Measurements from ENCODE around the gene PRKCD. TPM values are rescaled to one million over a fixed set of nuclear protein-coding genes. Genes with fewer than 3 reads are reported as not detected.

PRKCD gene
- total RNA-seq, 2 donors from 2014 or later = 20.4 to 21.8 TPM

GRCh38 chr3:53167418-53168174 is 6.6 kb downstream of the PRKCD start:
- Mint-ChIP-seq H3K27ac (no peak overlapping the region), H3K36me3 (ENCODE audit: low read depth) (peaks cover 9% of the 10 kb centered on the region), H3K4me3 (no peak overlapping the region), H3K9me3 (no peaks in the 10 kb centered on the region), H3K27me3 (no peaks in the 10 kb centered on the region), H3K4me1 (peaks cover 42% of the 10 kb centered on the region)
- no peak for ATAC-seq (replicated peaks)

GRCh38 chr3:53168175-53168923 is 7.3 kb downstream of the PRKCD start:
- no peaks in the 10 kb centered on the region for H3K27me3 Mint-ChIP-seq
- H3K4me1 Mint-ChIP-seq = peaks cover 35% of the 10 kb centered on the region
- no peak overlapping the region for H3K27ac Mint-ChIP-seq
- no peaks in the 10 kb centered on the region for H3K9me3 Mint-ChIP-seq
- no peak for ATAC-seq (replicated peaks)
- peaks cover 16% of the 10 kb centered on the region for H3K36me3 Mint-ChIP-seq (ENCODE audit: low read depth)
- no peak overlapping the region for H3K4me3 Mint-ChIP-seq

- Mint-ChIP-seq H3K4me3 (no peak overlapping the region), H3K9me3 (no peaks in the 10 kb centered on the region), H3K36me3 (ENCODE audit: low read depth) (peaks cover 23% of the 10 kb centered on the region), H3K27ac (no peak overlapping the region), H3K4me1 (peaks cover 37% of the 10 kb centered on the region), H3K27me3 (no peaks in the 10 kb centered on the region)
- ATAC-seq (replicated peaks) = no peak
Measured at GRCh38 chr3:53169045-53169831, 8.2 kb downstream of the PRKCD start.

GRCh38 chr3:53169832-53170324 is 8.9 kb downstream of the PRKCD start:
- Mint-ChIP-seq H3K9me3 (no peaks in the 10 kb centered on the region), H3K36me3 (ENCODE audit: low read depth) (peaks cover 23% of the 10 kb centered on the region), H3K4me1 (peaks cover 37% of the 10 kb centered on the region), H3K27me3 (no peaks in the 10 kb centered on the region), H3K27ac (no peak overlapping the region), H3K4me3 (no peak overlapping the region)
- no peak for ATAC-seq (replicated peaks)

- no peaks in the 10 kb centered on the region for H3K27me3 Mint-ChIP-seq
- H3K27ac Mint-ChIP-seq = peak overlapping the region; percentile 73
- ATAC-seq (replicated peaks) = peak; percentile 83
- no peaks in the 10 kb centered on the region for H3K9me3 Mint-ChIP-seq
- peaks cover 37% of the 10 kb centered on the region for H3K4me1 Mint-ChIP-seq
- H3K4me3 Mint-ChIP-seq = peak overlapping the region; percentile 31
- peaks cover 23% of the 10 kb centered on the region for H3K36me3 Mint-ChIP-seq (ENCODE audit: low read depth)
Measured at GRCh38 chr3:53170325-53171063, 9.5 kb downstream of the PRKCD start.

- H3K4me3 Mint-ChIP-seq = peak overlapping the region; percentile 31
- H3K36me3 Mint-ChIP-seq (ENCODE audit: low read depth) = peaks cover 23% of the 10 kb centered on the region
- no peaks in the 10 kb centered on the region for H3K27me3 Mint-ChIP-seq
- no peaks in the 10 kb centered on the region for H3K9me3 Mint-ChIP-seq
- ATAC-seq (replicated peaks) = no peak
- peak overlapping the region; percentile 73 for H3K27ac Mint-ChIP-seq
- H3K4me1 Mint-ChIP-seq = peaks cover 37% of the 10 kb centered on the region
Measured at GRCh38 chr3:53171064-53171418, 10.0 kb downstream of the PRKCD start.

- no peak for ATAC-seq (replicated peaks)
- no peaks in the 10 kb centered on the region for H3K27me3 Mint-ChIP-seq
- H3K27ac Mint-ChIP-seq = no peak overlapping the region
- H3K36me3 Mint-ChIP-seq (ENCODE audit: low read depth) = peaks cover 23% of the 10 kb centered on the region
- peaks cover 37% of the 10 kb centered on the region for H3K4me1 Mint-ChIP-seq
- no peaks in the 10 kb centered on the region for H3K9me3 Mint-ChIP-seq
- H3K4me3 Mint-ChIP-seq = no peak overlapping the region
Measured at GRCh38 chr3:53171827-53172505, 11.0 kb downstream of the PRKCD start.

GRCh38 chr3:53173107-53173506 is 12.1 kb downstream of the PRKCD start:
- H3K27ac Mint-ChIP-seq = no peak overlapping the region
- H3K36me3 Mint-ChIP-seq (ENCODE audit: low read depth) = peaks cover 23% of the 10 kb centered on the region
- H3K4me3 Mint-ChIP-seq = no peak overlapping the region
- H3K27me3 Mint-ChIP-seq = no peaks in the 10 kb centered on the region
- H3K9me3 Mint-ChIP-seq = no peaks in the 10 kb centered on the region
- ATAC-seq (replicated peaks) = no peak
- H3K4me1 Mint-ChIP-seq = peaks cover 30% of the 10 kb centered on the region

- no peak for ATAC-seq (replicated peaks)
- H3K27me3 Mint-ChIP-seq = no peaks in the 10 kb centered on the region
Measured at GRCh38 chr3:53174346-53175250, 13.6 kb downstream of the PRKCD start.

GRCh38 chr3:53175613-53176540 is 14.9 kb downstream of the PRKCD start:
- H3K4me3 Mint-ChIP-seq = no peak overlapping the region
- peaks cover 41% of the 10 kb centered on the region for H3K36me3 Mint-ChIP-seq (ENCODE audit: low read depth)
- ATAC-seq (replicated peaks) = no peak

More at GRCh38 chr3:53174346-53175250, 13.6 kb downstream of the PRKCD start:
- Mint-ChIP-seq H3K4me1 (peaks cover 18% of the 10 kb centered on the region), H3K27ac (no peak overlapping the region), H3K4me3 (no peak overlapping the region), H3K36me3 (ENCODE audit: low read depth) (peaks cover 37% of the 10 kb centered on the region), H3K9me3 (no peaks in the 10 kb centered on the region)

GRCh38 chr3:53178246-53178645 is 17.2 kb downstream of the PRKCD start:
- H3K4me3 Mint-ChIP-seq = no peak overlapping the region
- ATAC-seq (replicated peaks) = no peak
- H3K4me1 Mint-ChIP-seq = peaks cover 3% of the 10 kb centered on the region
- peaks cover 51% of the 10 kb centered on the region for H3K36me3 Mint-ChIP-seq (ENCODE audit: low read depth)
- no peaks in the 10 kb centered on the region for H3K9me3 Mint-ChIP-seq
- H3K27ac Mint-ChIP-seq = no peak overlapping the region
- H3K27me3 Mint-ChIP-seq = no peaks in the 10 kb centered on the region

More at GRCh38 chr3:53175613-53176540, 14.9 kb downstream of the PRKCD start:
- no peak overlapping the region for H3K27ac Mint-ChIP-seq
- peaks cover 11% of the 10 kb centered on the region for H3K4me1 Mint-ChIP-seq
- no peaks in the 10 kb centered on the region for H3K27me3 Mint-ChIP-seq
- no peaks in the 10 kb centered on the region for H3K9me3 Mint-ChIP-seq

GRCh38 chr3:53179580-53179979 is 18.6 kb downstream of the PRKCD start:
- Mint-ChIP-seq H3K36me3 (ENCODE audit: low read depth) (peaks cover 56% of the 10 kb centered on the region), H3K4me1 (no peaks in the 10 kb centered on the region), H3K4me3 (no peak overlapping the region), H3K27ac (no peak overlapping the region), H3K27me3 (no peaks in the 10 kb centered on the region), H3K9me3 (no peaks in the 10 kb centered on the region)
- ATAC-seq (replicated peaks) = no peak
